DOHH2 (cell line): Measurements from ENCODE around the gene CATSPERD.

Experiments used
- H3F3A ChIP-seq: fragments of 200-600 bp; sonication (generic), shearing (Covaris generic); 2 replicates; pipeline ENCODE4 v1.6.0; 2016; ENCODE audit warnings: antibody characterized with exemption, mild to moderate bottlenecking; ENCODE audit not compliant: control insufficient read depth, insufficient read depth
- H3K27ac ChIP-seq: fragments of 200-600 bp; sonication (generic); 2 replicates; pipeline ENCODE4 v1.5.1; 2014; ENCODE audit warnings: low read depth, mild to moderate bottlenecking, low read length, moderate library complexity
- H3K27me3 ChIP-seq: fragments of 200-600 bp; sonication (generic); 2 replicates; pipeline ENCODE4 v1.6.1; 2014; ENCODE audit warnings: mild to moderate bottlenecking, low read length, mixed read lengths; ENCODE audit not compliant: control insufficient read depth
- H3K36me3 ChIP-seq: fragments of 200-600 bp; sonication (generic); 2 replicates; pipeline ENCODE4 v1.6.1; 2014; ENCODE audit warnings: mild to moderate bottlenecking, low read length, moderate library complexity, mixed read lengths; ENCODE audit not compliant: control insufficient read depth
- H3K4me1 ChIP-seq: fragments of 200-600 bp; sonication (generic); 2 replicates; pipeline ENCODE4 v1.6.1; 2014; ENCODE audit warnings: mild to moderate bottlenecking, low read length, mixed read lengths; ENCODE audit not compliant: control insufficient read depth
- H3K4me2 ChIP-seq: fragments of 200-600 bp; sonication (generic); 2 replicates; pipeline ENCODE4 v1.6.0; 2014; ENCODE audit warnings: mild to moderate bottlenecking, low read length, moderate library complexity
- H3K4me3 ChIP-seq: fragments of 200-600 bp; sonication (generic); 2 replicates; pipeline ENCODE4 v1.5.1; 2014; ENCODE audit warnings: mild to moderate bottlenecking, low read length, mixed read lengths
- H3K79me2 ChIP-seq: fragments of 200-600 bp; sonication (generic); 2 replicates; pipeline ENCODE4 v1.6.1; 2014; ENCODE audit warnings: mild to moderate bottlenecking, low read length, mixed read lengths; ENCODE audit not compliant: control insufficient read depth
- H3K9me2 ChIP-seq: fragments of 200-600 bp; sonication (generic); replicated peaks from 2 replicates; pipeline ENCODE4 v1.6.1; 2014; ENCODE audit warnings: mild to moderate bottlenecking, low read length, mixed read lengths; ENCODE audit not compliant: control insufficient read depth
- H3K9me3 ChIP-seq: fragments of 200-600 bp; sonication (generic); 2 replicates; pipeline ENCODE4 v1.6.1; 2014; ENCODE audit warnings: antibody characterized with exemption, low read length, mixed read lengths; ENCODE audit not compliant: control insufficient read depth, insufficient read depth
- H4K20me1 ChIP-seq: fragments of 200-600 bp; sonication (generic); 2 replicates; pipeline ENCODE4 v1.6.0; 2014; ENCODE audit warnings: low read depth, mild to moderate bottlenecking, antibody characterized with exemption, low read length, moderate library complexity; ENCODE audit not compliant: control insufficient read depth, insufficient read depth
- CTCF ChIP-seq: fragments of 200-600 bp; sonication (generic); IDR thresholded peaks from one replicate; pipeline ENCODE4 v1.5.1; 2014; ENCODE audit warnings: antibody characterized with exemption, mild to moderate bottlenecking, low read depth, low read length; ENCODE audit not compliant: poor library complexity, severe bottlenecking
- EZH2phosphoT487 ChIP-seq: fragments of 200-600 bp; sonication (generic); IDR thresholded peaks from 2 replicates; pipeline ENCODE4 v1.6.1; 2017; ENCODE audit warnings: borderline replicate concordance, mild to moderate bottlenecking, antibody characterized with exemption, low read length, moderate library complexity, mixed read lengths

The CATSPERD gene

GRCh38 chr19:5676772-5677105 is 43.7 kb upstream of the CATSPERD start:
- Histone ChIP-seq H4K20me1 (no peaks in the 10 kb centered on the region), H3K36me3 (peaks cover 10% of the 10 kb centered on the region)

DNA sequence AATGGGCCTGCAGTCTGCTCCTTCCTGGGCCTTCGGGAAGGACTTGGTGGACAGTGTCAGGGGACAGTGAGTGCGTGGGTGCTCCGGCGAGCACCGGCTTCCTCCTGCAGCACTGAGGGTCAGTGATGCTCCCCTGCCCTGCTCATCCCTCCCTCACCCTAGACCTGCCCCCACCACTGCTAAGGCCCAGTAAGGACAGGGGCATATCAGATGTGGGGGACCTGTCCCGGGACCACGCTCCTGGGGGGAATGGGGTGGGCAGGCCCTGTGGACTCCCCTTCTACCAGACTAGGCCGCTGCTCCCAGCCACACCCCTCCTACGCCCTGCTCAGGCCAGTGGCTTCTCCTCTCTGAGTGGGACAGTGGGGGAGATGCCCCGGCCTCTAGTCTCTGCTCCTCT is 43.3 kb upstream of the CATSPERD start:
- Histone ChIP-seq H3K27ac (no peak overlapping the region), H3K4me2 (no peak overlapping the region), H3K9me3 (no peaks in the 10 kb centered on the region), H3F3A (no peaks in the 10 kb centered on the region), H3K9me2 (no peaks in the 10 kb centered on the region), H4K20me1 (no peaks in the 10 kb centered on the region), H3K27me3 (0 out of 2 replicates have a peak, but pooled peaks cover 2% of the 10 kb centered on the region), H3K4me1 (peaks cover 13% of the 10 kb centered on the region), H3K36me3 (peaks cover 6% of the 10 kb centered on the region), H3K4me3 (no peak overlapping the region), H3K79me2 (peaks cover 11% of the 10 kb centered on the region)
- no peak for TF ChIP-seq EZH2phosphoT487
- no peak for TF ChIP-seq CTCF

More at GRCh38 chr19:5676772-5677105, 43.7 kb upstream of the CATSPERD start:
- peaks cover 11% of the 10 kb centered on the region for H3K79me2 ChIP-seq
- H3F3A ChIP-seq: no peaks in the 10 kb centered on the region
- H3K27ac ChIP-seq: no peak overlapping the region
- no peaks in the 10 kb centered on the region for H3K9me2 ChIP-seq
- TF ChIP-seq CTCF: no peak
- no peak for TF ChIP-seq EZH2phosphoT487
- H3K4me2 ChIP-seq: no peak overlapping the region
- peaks cover 13% of the 10 kb centered on the region for H3K4me1 ChIP-seq
- H3K27me3 ChIP-seq: 0 out of 2 replicates have a peak, but pooled peaks cover 2% of the 10 kb centered on the region
- H3K9me3 ChIP-seq: no peaks in the 10 kb centered on the region
- no peak overlapping the region for H3K4me3 ChIP-seq

DNA sequence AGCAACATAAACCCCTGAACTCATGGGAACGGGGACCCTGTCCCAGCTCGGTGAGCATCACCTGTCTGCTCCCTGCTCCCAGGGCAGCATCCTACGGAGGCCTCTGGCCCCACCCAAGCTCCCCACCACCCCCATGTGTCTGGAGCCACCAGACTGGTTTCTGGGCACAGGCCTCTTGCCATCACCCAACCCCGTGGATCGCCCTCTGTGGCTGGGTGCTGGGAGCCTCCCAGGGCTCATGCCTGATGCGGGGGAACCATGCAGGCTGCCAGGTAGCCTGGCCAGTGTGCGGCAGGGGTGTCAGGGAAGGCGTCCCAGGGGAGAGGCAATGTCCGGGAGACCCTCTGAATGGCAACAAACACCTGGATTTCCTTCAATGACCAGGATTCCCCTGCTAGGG is 42.9 kb upstream of the CATSPERD start:
- no peaks in the 10 kb centered on the region for H3F3A ChIP-seq
- TF ChIP-seq EZH2phosphoT487 (no peak), CTCF (no peak)
- H4K20me1 ChIP-seq: no peaks in the 10 kb centered on the region
- no peaks in the 10 kb centered on the region for H3K9me3 ChIP-seq
- 0 out of 2 replicates have a peak, but pooled peaks cover 2% of the 10 kb centered on the region for H3K27me3 ChIP-seq
- H3K36me3 ChIP-seq: peaks cover 5% of the 10 kb centered on the region
- no peak overlapping the region for H3K4me3 ChIP-seq
- no peaks in the 10 kb centered on the region for H3K9me2 ChIP-seq
- no peak overlapping the region for H3K27ac ChIP-seq
- peaks cover 11% of the 10 kb centered on the region for H3K79me2 ChIP-seq
- peaks cover 13% of the 10 kb centered on the region for H3K4me1 ChIP-seq
- no peak overlapping the region for H3K4me2 ChIP-seq

- no peaks in the 10 kb centered on the region for H4K20me1 ChIP-seq
- H3K4me2 ChIP-seq: no peak overlapping the region
- H3K27me3 ChIP-seq: 0 out of 2 replicates have a peak, but pooled peaks cover 2% of the 10 kb centered on the region
- peaks cover 2% of the 10 kb centered on the region for H3K36me3 ChIP-seq
- no peaks in the 10 kb centered on the region for H3F3A ChIP-seq
- TF ChIP-seq CTCF (no peak), EZH2phosphoT487 (no peak)
- H3K9me3 ChIP-seq: no peaks in the 10 kb centered on the region
- peaks cover 11% of the 10 kb centered on the region for H3K79me2 ChIP-seq
- no peak overlapping the region for H3K4me3 ChIP-seq
- H3K27ac ChIP-seq: no peak overlapping the region
- H3K4me1 ChIP-seq: peaks cover 13% of the 10 kb centered on the region
- no peaks in the 10 kb centered on the region for H3K9me2 ChIP-seq
Observed at GRCh38 chr19:5678071-5678718, 42.2 kb upstream of the CATSPERD start.
